K562 (cell line): ENCODE measurements around the gene GCDH. TPM values are rescaled to one million over a fixed set of nuclear protein-coding genes. Genes with fewer than 3 reads are reported as not detected.

ENCODE experiments used
- BACH1 ChIP-seq: fragments of 200-800 bp; sonication (Bioruptor generic); IDR thresholded peaks from 2 replicates; pipeline ENCODE4 v1.6.1; 2016; ENCODE audit warnings: missing genetic modification characterization, missing compliant biosample characterization
- E2F3 ChIP-seq: fragments of 250-450 bp; sonication (Bioruptor Pico); IDR thresholded peaks from 2 replicates; pipeline ENCODE4 v1.4.0; 2020; ENCODE audit warnings: mild to moderate bottlenecking
- ETV5 ChIP-seq: sonication (generic); formaldehyde crosslinking; IDR thresholded peaks from 2 replicates; pipeline ENCODE4 v1.4.0; 2020; ENCODE audit warnings: low read depth, mild to moderate bottlenecking, missing genetic modification reagents
- GABPA ChIP-seq: fragments of 200-800 bp; sonication (Bioruptor generic); conservative IDR thresholded peaks from 2 replicates; pipeline ENCODE4 v1.6.1; 2016; ENCODE audit warnings: low read depth, missing genetic modification characterization, missing compliant biosample characterization
- MGA ChIP-seq: fragments of 450-650 bp; IDR thresholded peaks from 2 replicates; pipeline ENCODE4 v1.6.1; 2016; ENCODE audit warnings: mild to moderate bottlenecking, moderate library complexity
- PHB2 ChIP-seq: fragments of 450-650 bp; IDR thresholded peaks from 2 replicates; pipeline ENCODE4 v1.6.1; 2017; ENCODE audit warnings: low read depth
- SIRT6 ChIP-seq: IDR thresholded peaks from one replicate; pipeline ENCODE4 v1.6.1; 2012; ENCODE audit warnings: low read depth, mild to moderate bottlenecking, control low read depth, inconsistent platforms, low read length, moderate library complexity
- SIX5 ChIP-seq, 2 experiments: IDR thresholded peaks; 2 replicates each; pipeline ENCODE4 v1.6.1; 2011; ENCODE audit warnings: low read length in 2 of 2, borderline replicate concordance in 1 of 2, low read depth in 1 of 2, mild to moderate bottlenecking in 1 of 2, moderate library complexity in 1 of 2; ENCODE audit not compliant: insufficient read depth in 1 of 2
- SMAD2 ChIP-seq: fragments of 150-350 bp; IDR thresholded peaks from 2 replicates; pipeline ENCODE4 v1.6.1; 2014; ENCODE audit warnings: low read depth, mild to moderate bottlenecking, low read length
- STAT5A ChIP-seq: IDR thresholded peaks from 2 replicates; pipeline ENCODE4 v1.6.1; 2012; ENCODE audit warnings: low read length, inconsistent platforms, borderline replicate concordance
- TAF1 ChIP-seq: IDR thresholded peaks from 2 replicates; pipeline ENCODE4 v1.6.1; 2011; ENCODE audit warnings: mild to moderate bottlenecking, low read length, moderate library complexity; ENCODE audit not compliant: insufficient read depth, control insufficient read depth, severe bottlenecking; ENCODE audit errors: extremely low read depth
- TFAM ChIP-seq: fragments of 250-450 bp; sonication (Bioruptor Pico); conservative IDR thresholded peaks from 2 replicates; pipeline ENCODE4 v1.5.0; 2021; ENCODE audit warnings: mild to moderate bottlenecking, moderate library complexity
- ZC3H8 ChIP-seq: fragments of 450-650 bp; IDR thresholded peaks from 2 replicates; pipeline ENCODE4 v1.6.1; 2017
- ZEB2 ChIP-seq: fragments of 450-650 bp; IDR thresholded peaks from 2 replicates; pipeline ENCODE4 v1.6.1; 2016
- ZNF12 ChIP-seq: sonication (generic); formaldehyde crosslinking; IDR thresholded peaks from 2 replicates; pipeline ENCODE4 v1.4.0; 2020; ENCODE audit warnings: mild to moderate bottlenecking, missing genetic modification reagents
- ZNF239 ChIP-seq: fragments of 250-450 bp; sonication (Bioruptor Pico); IDR thresholded peaks from 2 replicates; pipeline ENCODE4 v1.4.0; 2020; ENCODE audit warnings: mild to moderate bottlenecking
- polyA plus RNA-seq, 8 experiments: library from polyadenylated mRNA; depleted of rRNA in 4 of 8; stranded (reverse) in 5 of 8; unstranded in 3 of 8; fragments of >200 nt; fragmentation: Nextera tagmentation in 2 of 8; fragmentation: Illumina TruSeq in 1 of 8; extraction: Ambion mirVana in 2 of 8; extraction: Trizol in 1 of 8; gene quantifications; 2 replicates each; pipeline versions ENCODE4 v1.2.1 to v1.2.3, GENCODE V29; 2011 to 2014; ENCODE audit warnings: inconsistent platforms in 1 of 8, missing spikeins in 1 of 8
- total RNA-seq, 7 experiments: library from RNA; depleted of rRNA in 6 of 7; stranded (reverse); fragments of >200 nt in 6 of 7; fragmentation: Illumina TruSeq in 2 of 7; extraction: Trizol in 2 of 7; gene quantifications; 2 replicates each; pipeline versions ENCODE4 v1.2.1 to v1.2.3, GENCODE V29; 2011 to 2021; ENCODE audit warnings: low replicate concordance in 1 of 7

The GCDH gene
- total and polyA plus RNA-seq, 9 of the 15 experiments (the other 6 are each of a cell fraction or from before 2014, with no cell fraction given), result 2.9 to 50.8 (median 19.1) TPM

- TF ChIP-seq ZNF12 (no peak), STAT5A (no peak), ZNF239 (no peak), E2F3 (CRISPR knock-in tag) (peak; percentile 46; the same call in 1 of the 2 replicates), SIX5 (IDR thresholded peaks at IDR 0.05; ENCODE audit: borderline replicate concordance in 1 of 2, insufficient read depth in 1 of 2, low read depth in 1 of 2, low read length in 2 of 2) (no peak), TFAM (CRISPR knock-in tag) (no peak), ETV5 (peak; percentile 58; the same call in 1 of the 2 replicates), TAF1 (peak; percentile 84), BACH1 (no peak), GABPA (tag) (0 out of 2 replicates have a peak, but pooled peaks have one; percentile 13), ZEB2 (peak; percentile 57), PHB2 (no peak), SMAD2 (no peak), ZC3H8 (no peak), MGA (peak; percentile 88), SIRT6 (no peak)
Measured at GRCh38 chr19:12937927-12938778, 47.2 kb downstream of the GCDH start, which contains the start of gene CALR (continued).
